Measurements from ENCODE around the gene CD300LF.

GRCh38 chr17:74679374-74679773 is 33.3 kb downstream of the CD300LF start:
- TF ChIP-seq TAF1 (IDR thresholded peaks at IDR 0.05; ENCODE audit: borderline replicate concordance, low read depth, low read length) (no peak), SIX5 (IDR thresholded peaks at IDR 0.05; ENCODE audit: low read depth, low read length, severe bottlenecking) (no peak), CTCF (IDR thresholded peaks at IDR 0.05 in 2 of 3, conservative IDR thresholded peaks at IDR 0.05 in 1 of 3; ENCODE audit: control insufficient read depth in 2 of 3, extremely low read depth in 1 of 3, insufficient read depth in 1 of 3, low read depth in 3 of 3, low read length in 3 of 3) (no peak), EGR1 (IDR thresholded peaks at IDR 0.05; ENCODE audit: borderline replicate concordance in 1 of 2, low read depth in 2 of 2, low read length in 2 of 2) (no peak), REST (IDR thresholded peaks at IDR 0.05; ENCODE audit: low read depth, low read length) (no peak)
